Measurements from ENCODE around the gene ZNF778.
"Not testable (repeated sequence)": the region's sequence is repeated elsewhere in the genome, so short reads cannot be mapped to it uniquely, and the experiment has no call there.

ZNF778 gene

GRCh38 chr16:89257757-89258465 is 40.4 kb downstream of the ZNF778 start:
- no peak for DNase-seq

DNA sequence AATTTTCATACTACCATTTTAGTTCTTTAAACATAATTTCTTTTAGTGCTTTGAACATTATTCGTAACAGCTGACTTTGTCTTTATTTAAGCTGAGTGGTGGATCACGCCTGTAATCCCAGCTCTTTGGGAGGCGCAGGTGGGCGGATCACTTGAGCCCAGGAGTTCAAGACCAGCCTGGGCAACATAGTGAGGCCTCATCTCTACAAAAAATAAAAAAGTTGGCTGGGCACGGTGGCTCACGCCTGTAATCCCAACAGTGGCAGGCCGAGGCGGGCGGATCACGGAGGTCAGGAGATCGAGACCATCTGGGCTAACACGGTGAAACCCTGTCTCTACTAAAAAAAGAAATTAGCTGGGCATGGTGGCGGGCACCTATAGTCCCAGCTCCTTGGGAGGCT is 42.4 kb downstream of the ZNF778 start:
- DNase-seq = not testable (repeated sequence)

- no peak for DNase-seq
Measured at GRCh38 chr16:89261691-89262563, 44.4 kb downstream of the ZNF778 start.

GRCh38 chr16:89264800-89265550 is 47.5 kb downstream of the ZNF778 start:
- no peak for DNase-seq

DNA sequence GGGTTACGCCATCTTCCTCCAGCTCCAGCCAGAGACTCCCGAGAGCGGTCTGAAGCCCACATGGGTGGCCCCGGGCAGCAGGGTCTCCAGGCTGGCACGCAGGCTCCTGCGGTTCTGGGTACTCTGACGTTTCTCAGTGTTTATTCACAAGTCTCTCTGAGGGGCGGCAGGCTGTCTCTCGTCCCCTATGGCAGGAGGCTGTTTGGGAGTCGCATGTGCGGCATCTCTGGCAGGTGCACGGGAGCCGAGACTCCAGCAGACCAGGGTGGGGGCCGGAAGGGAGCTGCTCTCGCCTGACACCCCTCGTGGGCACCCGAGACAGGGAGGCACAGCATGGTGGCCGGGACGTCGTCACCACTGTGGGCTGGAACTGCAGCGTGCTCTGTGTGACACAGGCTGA is 48.1 kb downstream of the ZNF778 start:
- no peak for DNase-seq

- DNase-seq = no peak
Measured at GRCh38 chr16:89266521-89267134, 49.1 kb downstream of the ZNF778 start.

DNA sequence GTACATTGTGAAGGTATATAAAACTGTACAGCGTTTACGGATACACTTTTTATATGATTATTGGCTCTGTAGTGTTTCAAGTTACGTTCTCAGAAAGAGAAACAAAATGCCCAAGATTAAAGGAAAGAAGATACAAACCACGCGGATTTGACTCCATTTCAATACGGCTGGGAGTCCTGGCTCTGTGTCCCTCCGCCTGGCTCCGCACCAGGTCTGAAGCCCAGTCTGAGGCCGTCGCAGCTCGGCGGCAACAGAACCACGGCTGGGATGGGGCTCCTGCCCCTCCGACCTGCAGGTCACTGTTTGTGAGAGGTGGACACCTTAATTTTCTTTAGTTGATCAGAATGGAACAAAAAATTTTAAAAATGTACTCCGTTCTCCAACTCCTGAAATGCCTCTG is 50.2 kb downstream of the ZNF778 start:
- DNase-seq = not testable (repeated sequence)

DNA sequence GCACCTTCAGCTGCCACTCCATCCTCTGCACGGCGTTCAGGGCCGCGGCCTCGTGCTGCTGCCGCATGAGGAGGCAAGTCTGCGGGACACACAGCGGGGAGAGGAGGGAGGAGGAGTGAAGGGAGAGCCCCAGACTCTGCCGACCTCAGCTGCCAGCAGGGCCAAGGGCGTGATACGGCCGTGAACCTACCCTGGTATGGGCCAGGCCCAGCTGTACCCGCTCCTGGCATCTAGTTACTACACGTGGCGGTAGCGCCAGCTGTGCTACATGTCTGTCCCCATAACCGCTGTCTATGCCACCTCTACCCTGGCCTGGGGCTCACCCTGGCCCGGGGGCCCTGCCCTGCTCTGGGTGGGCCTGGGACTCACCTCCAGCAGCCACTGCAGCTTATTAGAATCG is 51.1 kb downstream of the ZNF778 start:
- DNase-seq = no peak

- no peak for DNase-seq
Measured at GRCh38 chr16:89268987-89269735, 51.7 kb downstream of the ZNF778 start.

- no peak for DNase-seq
Measured at GRCh38 chr16:89269805-89270665, 52.5 kb downstream of the ZNF778 start.

DNA sequence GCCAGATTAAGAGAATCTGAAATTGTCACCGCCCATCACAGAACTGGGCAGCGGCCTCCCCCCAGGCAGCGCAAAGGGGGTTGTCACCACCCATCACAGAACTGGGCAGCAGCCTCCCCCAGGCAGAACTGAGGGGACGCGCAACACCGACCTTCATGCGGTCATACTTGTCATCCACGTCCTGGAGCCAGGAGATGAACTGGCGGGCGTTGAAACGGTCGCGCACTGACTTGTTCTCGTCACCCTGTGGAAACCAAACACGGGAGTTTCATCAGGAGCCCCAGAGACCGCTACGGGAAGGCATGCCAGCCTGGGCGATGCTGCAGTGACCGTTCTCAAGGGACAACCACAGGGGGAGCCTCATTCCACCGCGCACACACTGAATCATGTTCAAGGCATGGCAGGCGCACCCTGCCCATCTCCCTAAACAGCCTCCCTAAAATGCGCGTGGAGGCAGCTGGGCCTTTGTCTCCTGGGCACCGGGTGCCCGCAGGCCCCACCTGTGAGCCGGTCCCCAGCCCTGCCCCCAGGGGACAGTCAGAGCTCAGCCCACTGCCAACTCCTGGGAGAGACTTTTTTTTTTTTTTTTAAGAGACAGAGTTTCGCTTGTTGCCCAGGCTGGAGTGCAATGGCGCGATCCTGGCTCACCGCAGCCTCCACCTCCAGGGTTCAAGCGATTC is 53.3 kb downstream of the ZNF778 start:
- DNase-seq = no peak

DNA sequence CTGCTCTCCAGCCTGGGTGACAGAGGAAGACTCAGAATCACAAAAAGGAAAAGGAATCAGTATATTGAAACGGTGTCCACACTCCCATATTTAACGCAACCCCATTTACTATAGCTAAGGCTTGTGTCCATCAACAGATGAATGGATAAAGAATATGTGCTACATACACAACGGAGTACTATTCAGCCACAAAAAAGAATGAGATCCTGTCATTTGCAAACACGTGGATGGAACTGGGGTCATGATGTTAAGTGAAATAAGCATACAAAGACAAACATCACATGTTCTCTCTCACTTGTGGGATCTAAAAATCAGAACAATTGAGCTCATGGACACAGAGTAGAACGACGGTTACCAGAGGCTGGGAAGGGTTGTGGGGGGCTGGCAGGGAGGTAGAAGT is 55.1 kb downstream of the ZNF778 start:
- DNase-seq = no peak

DNA sequence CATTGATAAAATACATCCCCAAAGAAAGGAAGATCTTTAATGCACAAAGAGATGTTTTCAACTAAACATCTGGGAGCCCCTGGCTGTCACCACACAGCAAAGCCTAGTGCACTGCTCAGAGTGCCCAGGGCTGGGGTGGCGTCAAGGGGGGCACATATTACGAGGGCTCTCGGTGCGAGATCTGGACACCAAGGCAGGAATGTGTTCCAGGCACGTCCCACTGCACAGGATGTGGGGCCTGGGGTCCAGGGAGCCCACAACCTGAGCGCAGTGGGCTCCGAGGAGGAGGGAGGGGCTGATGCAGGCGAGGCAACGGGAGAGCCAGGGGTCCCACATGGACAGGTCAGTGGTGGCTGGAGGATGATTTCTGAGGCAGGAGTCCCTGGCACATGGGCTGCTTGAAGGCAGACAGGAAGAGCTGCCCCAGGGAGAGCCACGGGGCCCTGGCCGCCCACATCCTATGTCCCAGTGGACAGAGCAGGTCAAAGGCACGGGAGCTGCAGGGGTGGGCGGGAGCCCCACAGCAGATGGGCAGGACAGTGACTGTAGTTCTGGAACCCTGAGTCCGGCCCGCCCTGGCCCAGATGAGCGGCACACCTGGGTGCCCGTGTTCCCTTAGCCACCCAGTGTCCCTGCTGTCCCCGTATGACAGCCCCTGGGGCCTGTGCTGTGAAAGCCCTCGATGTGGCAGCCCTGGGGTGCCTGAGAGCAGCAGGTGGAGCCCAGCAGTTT is 56.4 kb downstream of the ZNF778 start:
- no peak for DNase-seq

DNA sequence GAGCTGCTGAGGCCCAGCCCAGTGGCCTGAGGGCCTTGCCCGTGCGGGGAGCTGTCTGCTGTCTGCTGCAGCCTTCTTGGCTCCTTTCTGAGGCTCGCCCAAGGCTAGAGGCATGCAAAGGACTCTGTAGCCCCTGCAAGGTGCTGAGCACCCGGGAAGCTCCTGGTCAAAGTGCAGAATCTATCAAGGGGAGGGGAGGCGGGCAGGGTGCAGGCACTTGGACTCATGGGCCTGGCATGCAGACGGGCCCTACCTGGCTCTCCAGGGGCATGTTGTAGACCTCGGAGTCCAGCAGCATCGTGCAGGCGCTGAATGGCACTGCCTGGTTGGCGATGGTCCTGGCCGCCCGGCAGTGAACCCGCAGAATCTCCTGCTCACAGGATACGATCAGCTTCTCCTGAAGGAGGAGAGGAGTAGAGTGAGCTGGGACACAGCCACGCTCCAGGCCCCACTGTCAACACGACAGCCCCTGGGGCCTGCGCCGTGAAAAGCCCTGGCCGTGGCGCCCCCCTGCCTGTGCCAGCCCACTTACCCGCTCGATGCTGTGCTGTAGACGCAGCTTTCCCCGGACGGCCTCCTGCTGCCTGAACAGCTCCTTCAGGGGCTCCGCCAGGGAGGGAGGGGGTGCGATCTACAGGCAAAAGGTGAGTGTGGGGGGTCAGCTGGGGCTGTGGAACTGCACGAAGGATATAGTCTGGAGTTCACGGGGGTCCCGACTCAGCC is 57.2 kb downstream of the ZNF778 start:
- DNase-seq = no peak

- no peak for DNase-seq
Measured at GRCh38 chr16:89275284-89275584, 57.7 kb downstream of the ZNF778 start.

- DNase-seq = no peak
Measured at GRCh38 chr16:89275837-89276720, 58.6 kb downstream of the ZNF778 start.

- DNase-seq = no peak
Measured at GRCh38 chr16:89277049-89277448, 59.5 kb downstream of the ZNF778 start.

- DNase-seq = no peak
Measured at GRCh38 chr16:89277641-89278341, 60.3 kb downstream of the ZNF778 start.
